ENCODE results near the gene CNGA1.

Gene CNGA1

GRCh38 chr4:48016141-48017107, at the start of gene CNGA1, which contains the start of gene NIPAL1:
Gene CNGA1 (minus strand): TSS chr4:48016681. CDS start chr4:47952689, 63,992 bp downstream.
Gene NIPAL1 (plus strand): TSS chr4:48016772. CDS start chr4:48016840, 68 bp downstream.
- no peak for FAIRE-seq

GRCh38 chr4:48065587-48066052, 49.1 kb upstream of the CNGA1 start:
- FAIRE-seq = no peak

GRCh38 chr4:48064349-48064748, 47.9 kb upstream of the CNGA1 start:
- no peak for FAIRE-seq

GRCh38 chr4:48058617-48059530, 42.4 kb upstream of the CNGA1 start:
- FAIRE-seq = no peak

- FAIRE-seq = no peak
These were observed 34.6 kb upstream of the CNGA1 start for GRCh38 chr4:48051078-48051477.

- no peak for FAIRE-seq
These were observed 33.0 kb upstream of the CNGA1 start for GRCh38 chr4:48049483-48049882.

- FAIRE-seq = no peak
These were observed 31.4 kb upstream of the CNGA1 start for GRCh38 chr4:48047896-48048295.

GRCh38 chr4:48047421-48047844, 31.0 kb upstream of the CNGA1 start:
- FAIRE-seq = no peak

- no peak for FAIRE-seq
These were observed 29.6 kb upstream of the CNGA1 start for GRCh38 chr4:48046059-48046458.

- FAIRE-seq = no peak
These were observed 27.8 kb upstream of the CNGA1 start for GRCh38 chr4:48044298-48044697.

GRCh38 chr4:48043504-48043903, 27.0 kb upstream of the CNGA1 start:
- FAIRE-seq = no peak

- no peak for FAIRE-seq
These were observed 26.5 kb upstream of the CNGA1 start for GRCh38 chr4:48042979-48043461.

- no peak for FAIRE-seq
These were observed 25.2 kb upstream of the CNGA1 start for GRCh38 chr4:48041535-48042137.

- FAIRE-seq = peak; percentile 43
These were observed 23.1 kb upstream of the CNGA1 start for GRCh38 chr4:48039561-48039960.

GRCh38 chr4:48038666-48039065, 22.2 kb upstream of the CNGA1 start:
- FAIRE-seq = no peak

- no peak for FAIRE-seq
These were observed 20.6 kb upstream of the CNGA1 start for GRCh38 chr4:48037117-48037462.

- no peak for FAIRE-seq
These were observed 19.5 kb upstream of the CNGA1 start for GRCh38 chr4:48035952-48036351.

GRCh38 chr4:48033825-48034413, 17.4 kb upstream of the CNGA1 start:
- peak; percentile 21 for FAIRE-seq

- peak; percentile 72 for FAIRE-seq
These were observed 16.9 kb upstream of the CNGA1 start for GRCh38 chr4:48033412-48033811.

- no peak for FAIRE-seq
These were observed 16.2 kb upstream of the CNGA1 start for GRCh38 chr4:48032721-48033120.

- FAIRE-seq = no peak
These were observed 15.5 kb upstream of the CNGA1 start for GRCh38 chr4:48031802-48032525.

All from colon (tissue), 2 donors.